Measurements from ENCODE around the gene STAT3.
"Not testable (repeated sequence)": the region's sequence is repeated elsewhere in the genome, so short reads cannot be mapped to it uniquely, and the experiment has no call there.

Gene STAT3

GRCh38 chr17:42423766-42424165 is 35.5 kb upstream of the STAT3 start:
- DNase-seq (ENCODE audit: low read depth): no peak
- no peak for TF ChIP-seq CTCF (IDR thresholded peaks at IDR 0.05; ENCODE audit: control insufficient read depth, insufficient read depth, low read depth, low read length, missing control alignments)
- H3K4me3 ChIP-seq (ENCODE audit: control insufficient read depth, low read depth, low read length): peak overlapping the region; percentile 91

- peak; percentile 92 for DNase-seq (ENCODE audit: low read depth)
Measured at GRCh38 chr17:42422958-42423712, 34.9 kb upstream of the STAT3 start, which contains the start of gene CAVIN1. CAVIN1 (minus strand) TSS chr17:42423256; CDS start chr17:42423097, 159 bp downstream.

GRCh38 chr17:42422412-42422957 is 34.2 kb upstream of the STAT3 start:
- H3K4me3 ChIP-seq (ENCODE audit: control insufficient read depth, low read depth, low read length): peak overlapping the region; percentile 91
- no peak for TF ChIP-seq CTCF (IDR thresholded peaks at IDR 0.05; ENCODE audit: control insufficient read depth, insufficient read depth, low read depth, low read length, missing control alignments)
- no peak for DNase-seq (ENCODE audit: low read depth)

More at GRCh38 chr17:42422958-42423712, 34.9 kb upstream of the STAT3 start, which contains the start of gene CAVIN1:
- no peak for TF ChIP-seq CTCF (IDR thresholded peaks at IDR 0.05; ENCODE audit: control insufficient read depth, insufficient read depth, low read depth, low read length, missing control alignments)
- peak within 1 kb of the TSS; percentile 91 for H3K4me3 ChIP-seq (ENCODE audit: control insufficient read depth, low read depth, low read length)

GRCh38 chr17:42421507-42422338 is 33.5 kb upstream of the STAT3 start:
- peak overlapping the region; percentile 91 for H3K4me3 ChIP-seq (ENCODE audit: control insufficient read depth, low read depth, low read length)
- no peak for DNase-seq (ENCODE audit: low read depth)
- no peak for TF ChIP-seq CTCF (IDR thresholded peaks at IDR 0.05; ENCODE audit: control insufficient read depth, insufficient read depth, low read depth, low read length, missing control alignments)

- no peak for TF ChIP-seq CTCF (IDR thresholded peaks at IDR 0.05; ENCODE audit: control insufficient read depth, insufficient read depth, low read depth, low read length, missing control alignments)
- no peak for DNase-seq (ENCODE audit: low read depth)
- peak overlapping the region; percentile 91 for H3K4me3 ChIP-seq (ENCODE audit: control insufficient read depth, low read depth, low read length)
Measured at GRCh38 chr17:42421136-42421506, 32.9 kb upstream of the STAT3 start.

- H3K4me3 ChIP-seq (ENCODE audit: control insufficient read depth, low read depth, low read length); DNase-seq (ENCODE audit: low read depth): not testable (repeated sequence)
Measured at GRCh38 chr17:42417981-42418380, 29.7 kb upstream of the STAT3 start.

All from AG09309 (cell line).